Mesothelial cell of epicardium (in vitro differentiated cells): Measurements from ENCODE around the gene U2AF1L4. TPM values are rescaled to one million over a fixed set of nuclear protein-coding genes. Genes with fewer than 3 reads are reported as not detected.

Experiments
- DNase-seq, 2 experiments: peaks; one replicate each; pipeline ENCODE4 v3.0.0; 2021; ENCODE audit warnings: low spot score in 2 of 2; ENCODE audit not compliant: unreplicated experiment in 2 of 2
- H3K27ac Mint-ChIP-seq: 2 replicates; pipeline ENCODE4 v1.8.0; 2021; ENCODE audit warnings: mixed read lengths
- H3K27me3 Mint-ChIP-seq: 2 replicates; pipeline ENCODE4 v1.8.0; 2021; ENCODE audit warnings: low read depth, mixed read lengths
- H3K36me3 Mint-ChIP-seq: 2 replicates; pipeline ENCODE4 v1.8.0; 2021; ENCODE audit warnings: mixed read lengths
- H3K4me1 Mint-ChIP-seq: 2 replicates; pipeline ENCODE4 v1.8.0; 2021; ENCODE audit warnings: mixed read lengths
- H3K4me3 Mint-ChIP-seq: 2 replicates; pipeline ENCODE4 v1.8.0; 2021; ENCODE audit warnings: mild to moderate bottlenecking, moderate library complexity, mixed read lengths
- H3K9me3 Mint-ChIP-seq: 2 replicates; pipeline ENCODE4 v1.8.0; 2021; ENCODE audit warnings: mixed read lengths
- CTCF ChIP-seq: fragments of 200-600 bp; sonication (generic); IDR thresholded peaks from one replicate; pipeline ENCODE4 v1.5.0; 2021; ENCODE audit warnings: antibody characterized with exemption; ENCODE audit not compliant: unreplicated experiment
- total RNA-seq: library from RNA; stranded (reverse); gene quantifications from 3 replicates; pipeline ENCODE4 v1.2.1, GENCODE V29; 2021

The U2AF1L4 gene
- total RNA-seq, 1 donor from 2014 or later: 42.5 TPM

- no peak for TF ChIP-seq CTCF
- Mint-ChIP-seq H3K27me3 (no peaks in the 10 kb centered on the region), H3K9me3 (no peaks in the 10 kb centered on the region), H3K4me1 (peaks cover 14% of the 10 kb centered on the region), H3K4me3 (no peak overlapping the region), H3K27ac (no peak overlapping the region), H3K36me3 (no peaks in the 10 kb centered on the region)
- no peak for DNase-seq
Observed at GRCh38 chr19:35712567-35713505, 32.4 kb downstream of the U2AF1L4 start.

- Mint-ChIP-seq H3K9me3 (no peaks in the 10 kb centered on the region), H3K36me3 (no peaks in the 10 kb centered on the region), H3K27me3 (no peaks in the 10 kb centered on the region), H3K4me3 (no peak overlapping the region), H3K27ac (no peak overlapping the region), H3K4me1 (peaks cover 8% of the 10 kb centered on the region)
- no peak for DNase-seq
- TF ChIP-seq CTCF: no peak
Observed at GRCh38 chr19:35710784-35711723, 34.2 kb downstream of the U2AF1L4 start.

GRCh38 chr19:35708391-35708790 lies 36.8 kb downstream of the U2AF1L4 start:
- Mint-ChIP-seq H3K4me3 (no peak overlapping the region), H3K27me3 (peaks cover 9% of the 10 kb centered on the region), H3K4me1 (no peaks in the 10 kb centered on the region), H3K9me3 (no peaks in the 10 kb centered on the region), H3K36me3 (no peaks in the 10 kb centered on the region), H3K27ac (no peak overlapping the region)
- no peak for DNase-seq
- TF ChIP-seq CTCF: no peak

GRCh38 chr19:35704218-35704617 lies 41.0 kb downstream of the U2AF1L4 start, which contains the start of gene ZBTB32:
ZBTB32 (plus strand) TSS chr19:35704558; CDS start chr19:35714627, 10,069 bp downstream.
- peaks cover 5% of the 10 kb centered on the region for H3K4me1 Mint-ChIP-seq
- DNase-seq: peak in 1 of 2 experiments; percentile 56
- H3K27me3 Mint-ChIP-seq: peaks cover 13% of the 10 kb centered on the region
- H3K36me3 Mint-ChIP-seq: no peaks in the 10 kb centered on the region
- H3K9me3 Mint-ChIP-seq: no peaks in the 10 kb centered on the region
- TF ChIP-seq CTCF: no peak
- no peak within 1 kb of the TSS for H3K27ac Mint-ChIP-seq
- no peak within 1 kb of the TSS for H3K4me3 Mint-ChIP-seq

- no peak for DNase-seq
- Mint-ChIP-seq H3K9me3 (no peaks in the 10 kb centered on the region), H3K27me3 (peaks cover 13% of the 10 kb centered on the region), H3K4me1 (peaks cover 5% of the 10 kb centered on the region), H3K27ac (no peak overlapping the region), H3K36me3 (no peaks in the 10 kb centered on the region), H3K4me3 (no peak overlapping the region)
- TF ChIP-seq CTCF: no peak
Observed at GRCh38 chr19:35703343-35703742, 41.9 kb downstream of the U2AF1L4 start.
